GM12878 (cell line): ENCODE results near the gene HCFC2.

Experiments
- NRF1 ChIP-seq: conservative IDR thresholded peaks from 2 replicates; pipeline ENCODE4 v1.6.1; 2011; ENCODE audit warnings: mild to moderate bottlenecking, low read depth, low read length, improper control_type of control experiment
- POLR2AphosphoS5 ChIP-seq: IDR thresholded peaks from 2 replicates; pipeline ENCODE4 v1.6.1; 2011; ENCODE audit warnings: mild to moderate bottlenecking, low read length, inconsistent platforms
- ZNF207 ChIP-seq: fragments of 450-650 bp; IDR thresholded peaks from 2 replicates; pipeline ENCODE4 v1.6.1; 2014; ENCODE audit warnings: antibody characterized with exemption, mild to moderate bottlenecking, borderline replicate concordance
- TF ChIP-seq, protein P1 (sequence below), 3 experiments: IDR thresholded peaks in 2 of 3; conservative IDR thresholded peaks in 1 of 3; 2 replicates each; pipeline ENCODE4 v1.5.1; 2011; ENCODE audit warnings: low read depth in 3 of 3, low read length in 3 of 3, mild to moderate bottlenecking in 3 of 3, control low read depth in 2 of 3, moderate library complexity in 2 of 3, inconsistent platforms in 1 of 3, mixed read lengths in 1 of 3; ENCODE audit not compliant: control insufficient read depth in 2 of 3, insufficient read depth in 1 of 3; ENCODE audit errors: extremely low read depth in 1 of 3
- TF ChIP-seq, protein P2 (sequence below): IDR thresholded peaks from 2 replicates; pipeline ENCODE4 v1.6.1; 2012; ENCODE audit warnings: mild to moderate bottlenecking, low read depth, low read length
- TF ChIP-seq, protein P3 (sequence below): fragments of 450-650 bp; IDR thresholded peaks from 2 replicates; pipeline ENCODE4 v1.6.1; 2017; ENCODE audit warnings: mild to moderate bottlenecking

- TF ChIP-seq ZNF207 (no peak), POLR2AphosphoS5 (no peak), NRF1 (no peak)
- TF ChIP-seq, protein P1, sequence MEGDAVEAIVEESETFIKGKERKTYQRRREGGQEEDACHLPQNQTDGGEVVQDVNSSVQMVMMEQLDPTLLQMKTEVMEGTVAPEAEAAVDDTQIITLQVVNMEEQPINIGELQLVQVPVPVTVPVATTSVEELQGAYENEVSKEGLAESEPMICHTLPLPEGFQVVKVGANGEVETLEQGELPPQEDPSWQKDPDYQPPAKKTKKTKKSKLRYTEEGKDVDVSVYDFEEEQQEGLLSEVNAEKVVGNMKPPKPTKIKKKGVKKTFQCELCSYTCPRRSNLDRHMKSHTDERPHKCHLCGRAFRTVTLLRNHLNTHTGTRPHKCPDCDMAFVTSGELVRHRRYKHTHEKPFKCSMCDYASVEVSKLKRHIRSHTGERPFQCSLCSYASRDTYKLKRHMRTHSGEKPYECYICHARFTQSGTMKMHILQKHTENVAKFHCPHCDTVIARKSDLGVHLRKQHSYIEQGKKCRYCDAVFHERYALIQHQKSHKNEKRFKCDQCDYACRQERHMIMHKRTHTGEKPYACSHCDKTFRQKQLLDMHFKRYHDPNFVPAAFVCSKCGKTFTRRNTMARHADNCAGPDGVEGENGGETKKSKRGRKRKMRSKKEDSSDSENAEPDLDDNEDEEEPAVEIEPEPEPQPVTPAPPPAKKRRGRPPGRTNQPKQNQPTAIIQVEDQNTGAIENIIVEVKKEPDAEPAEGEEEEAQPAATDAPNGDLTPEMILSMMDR (IDR thresholded peaks at IDR 0.05 in 2 of 3, conservative IDR thresholded peaks at IDR 0.05 in 1 of 3; ENCODE audit: control insufficient read depth in 2 of 3, extremely low read depth in 1 of 3, insufficient read depth in 1 of 3, low read depth in 3 of 3, low read length in 3 of 3) = no peak
- TF ChIP-seq, protein P2, sequence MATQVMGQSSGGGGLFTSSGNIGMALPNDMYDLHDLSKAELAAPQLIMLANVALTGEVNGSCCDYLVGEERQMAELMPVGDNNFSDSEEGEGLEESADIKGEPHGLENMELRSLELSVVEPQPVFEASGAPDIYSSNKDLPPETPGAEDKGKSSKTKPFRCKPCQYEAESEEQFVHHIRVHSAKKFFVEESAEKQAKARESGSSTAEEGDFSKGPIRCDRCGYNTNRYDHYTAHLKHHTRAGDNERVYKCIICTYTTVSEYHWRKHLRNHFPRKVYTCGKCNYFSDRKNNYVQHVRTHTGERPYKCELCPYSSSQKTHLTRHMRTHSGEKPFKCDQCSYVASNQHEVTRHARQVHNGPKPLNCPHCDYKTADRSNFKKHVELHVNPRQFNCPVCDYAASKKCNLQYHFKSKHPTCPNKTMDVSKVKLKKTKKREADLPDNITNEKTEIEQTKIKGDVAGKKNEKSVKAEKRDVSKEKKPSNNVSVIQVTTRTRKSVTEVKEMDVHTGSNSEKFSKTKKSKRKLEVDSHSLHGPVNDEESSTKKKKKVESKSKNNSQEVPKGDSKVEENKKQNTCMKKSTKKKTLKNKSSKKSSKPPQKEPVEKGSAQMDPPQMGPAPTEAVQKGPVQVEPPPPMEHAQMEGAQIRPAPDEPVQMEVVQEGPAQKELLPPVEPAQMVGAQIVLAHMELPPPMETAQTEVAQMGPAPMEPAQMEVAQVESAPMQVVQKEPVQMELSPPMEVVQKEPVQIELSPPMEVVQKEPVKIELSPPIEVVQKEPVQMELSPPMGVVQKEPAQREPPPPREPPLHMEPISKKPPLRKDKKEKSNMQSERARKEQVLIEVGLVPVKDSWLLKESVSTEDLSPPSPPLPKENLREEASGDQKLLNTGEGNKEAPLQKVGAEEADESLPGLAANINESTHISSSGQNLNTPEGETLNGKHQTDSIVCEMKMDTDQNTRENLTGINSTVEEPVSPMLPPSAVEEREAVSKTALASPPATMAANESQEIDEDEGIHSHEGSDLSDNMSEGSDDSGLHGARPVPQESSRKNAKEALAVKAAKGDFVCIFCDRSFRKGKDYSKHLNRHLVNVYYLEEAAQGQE = no peak
- TF ChIP-seq, protein P3, sequence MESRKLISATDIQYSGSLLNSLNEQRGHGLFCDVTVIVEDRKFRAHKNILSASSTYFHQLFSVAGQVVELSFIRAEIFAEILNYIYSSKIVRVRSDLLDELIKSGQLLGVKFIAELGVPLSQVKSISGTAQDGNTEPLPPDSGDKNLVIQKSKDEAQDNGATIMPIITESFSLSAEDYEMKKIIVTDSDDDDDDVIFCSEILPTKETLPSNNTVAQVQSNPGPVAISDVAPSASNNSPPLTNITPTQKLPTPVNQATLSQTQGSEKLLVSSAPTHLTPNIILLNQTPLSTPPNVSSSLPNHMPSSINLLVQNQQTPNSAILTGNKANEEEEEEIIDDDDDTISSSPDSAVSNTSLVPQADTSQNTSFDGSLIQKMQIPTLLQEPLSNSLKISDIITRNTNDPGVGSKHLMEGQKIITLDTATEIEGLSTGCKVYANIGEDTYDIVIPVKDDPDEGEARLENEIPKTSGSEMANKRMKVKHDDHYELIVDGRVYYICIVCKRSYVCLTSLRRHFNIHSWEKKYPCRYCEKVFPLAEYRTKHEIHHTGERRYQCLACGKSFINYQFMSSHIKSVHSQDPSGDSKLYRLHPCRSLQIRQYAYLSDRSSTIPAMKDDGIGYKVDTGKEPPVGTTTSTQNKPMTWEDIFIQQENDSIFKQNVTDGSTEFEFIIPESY = no peak
Observed at GRCh38 chr12:104022786-104023185, 41.5 kb upstream of the HCFC2 start.
